Kidney (tissue), 14 donors: ENCODE measurements around the gene TTC19. TPM values are rescaled to one million over a fixed set of nuclear protein-coding genes. Genes with fewer than 3 reads are reported as not detected.

Experiments used
- DNase-seq, 5 donors: peaks; one replicate each; pipeline ENCODE4 v3.0.0-alpha.2; 2013 to 2020
- FAIRE-seq: peaks from 2 replicates; lab custom pipeline; 2012; peaks lifted over from hg19 to GRCh38; lab: Jason Lieb, UNC
- H3K27ac ChIP-seq, 2 donors: one replicate each; pipeline ENCODE4 v1.7.0; 2013; ENCODE audit warnings: low read depth in 2 of 2, low read length in 2 of 2, inconsistent platforms in 1 of 2
- H3K27me3 ChIP-seq: one replicate; pipeline ENCODE4 v1.7.1; 2013; ENCODE audit warnings: low read length, inconsistent platforms; ENCODE audit not compliant: control insufficient read depth, insufficient read depth
- H3K36me3 ChIP-seq, 3 donors: one replicate each; pipeline versions ENCODE4 v1.7.0 to v1.7.1; 2013; ENCODE audit warnings: low read length in 3 of 3, control low read depth in 1 of 3, inconsistent platforms in 1 of 3; ENCODE audit not compliant: insufficient read depth in 3 of 3, control insufficient read depth in 2 of 3
- H3K4me1 ChIP-seq, 3 donors: one replicate each; pipeline versions ENCODE4 v1.7.0 to v1.7.1; 2013; ENCODE audit warnings: low read length in 3 of 3, inconsistent platforms in 1 of 3, low read depth in 1 of 3; ENCODE audit not compliant: control insufficient read depth in 2 of 3, insufficient read depth in 2 of 3
- H3K4me3 ChIP-seq, 3 donors: one replicate each; pipeline versions ENCODE4 v1.7.0 to v1.8.1; 2013; ENCODE audit warnings: low read length in 3 of 3, control low read depth in 1 of 3, inconsistent platforms in 1 of 3
- H3K9ac ChIP-seq, 3 donors: one replicate each; pipeline versions ENCODE4 v1.7.0 to v1.7.1; 2013; ENCODE audit warnings: low read length in 3 of 3, control low read depth in 1 of 3, inconsistent platforms in 1 of 3
- H3K9me3 ChIP-seq, 3 donors: one replicate each; pipeline versions ENCODE4 v1.7.0 to v1.7.1; 2013; ENCODE audit warnings: low read length in 3 of 3, control low read depth in 1 of 3, inconsistent platforms in 1 of 3; ENCODE audit not compliant: control insufficient read depth in 2 of 3, insufficient read depth in 1 of 3
- CTCF ChIP-seq: IDR thresholded peaks from 3 replicates; pipeline ENCODE4 v1.5.1; 2012; ENCODE audit warnings: mild to moderate bottlenecking, moderate library complexity, borderline replicate concordance; ENCODE audit not compliant: insufficient read depth; ENCODE audit errors: extremely low read depth
- intact Hi-C: fragments of 100-400 bp; cut with DNase I; formaldehyde crosslinking; loops from one replicate; pipeline ENCODE4 v1.11.1; 2022
- polyA plus RNA-seq: library from polyadenylated mRNA; stranded (reverse); fragments of 350-450 nt; fragmentation: Illumina TruSeq; extraction: RNeasy Lipid Tissue Mini Kit (QIAGEN cat#74804); gene quantifications from one replicate; pipeline ENCODE4 v1.2.3, GENCODE V29; 2014; ENCODE audit warnings: low read depth, low replicate concordance; ENCODE audit not compliant: insufficient read depth
- total RNA-seq: library from RNA; stranded (reverse); fragmentation: NEBNext Ultra II Directional; extraction: Animal tissue kit (Norgen Biotek cat#: 25700); gene quantifications from one replicate; pipeline ENCODE4 v1.2.1, GENCODE V29; 2021
- donor health status: control.
- donor health status: control.
- donor health status: control.
- donor health status: control.
- donor health status: control.
- donor health status: DM: yes; HTN: yes; CAD: no.
- donor health status: Normal renal cell carcinoma (clear cell type).

TTC19 gene
- total and polyA plus RNA-seq, 2 donors from 2014 or later = 42.0 to 47.7 TPM

GRCh38 chr17:15966879-15967248 lies 32.8 kb upstream of the TTC19 start:
- Histone ChIP-seq H3K27ac (peak overlapping the region; percentile 51 to 70), H3K36me3 (no peaks in the 10 kb centered on the region), H3K9me3 (no peaks in the 10 kb centered on the region), H3K4me1 (peaks cover 3 to 10% (median 9%) of the 10 kb centered on the region in 3 donors), H3K27me3 (no peaks in the 10 kb centered on the region), H3K9ac (no peak overlapping the region), H3K4me3 (no peak overlapping the region)
- TF ChIP-seq CTCF = no peak
- FAIRE-seq = no peak
- DNase-seq = peak in 4 of 5 donors; percentile 27 to 71 (median 40)
- intact Hi-C loops = no loop called here

GRCh38 chr17:15967706-15968399 lies 31.8 kb upstream of the TTC19 start:
- H3K4me3 ChIP-seq = no peak overlapping the region
- H3K36me3 ChIP-seq = no peaks in the 10 kb centered on the region
- intact Hi-C loops = no loop called here
- no peaks in the 10 kb centered on the region for H3K27me3 ChIP-seq
- H3K4me1 ChIP-seq = peaks cover 3 to 10% (median 9%) of the 10 kb centered on the region in 3 donors
- TF ChIP-seq CTCF = no peak
- no peaks in the 10 kb centered on the region for H3K9me3 ChIP-seq
- no peak overlapping the region for H3K27ac ChIP-seq
- DNase-seq (no peak), FAIRE-seq (no peak)
- H3K9ac ChIP-seq = no peak overlapping the region

GRCh38 chr17:15969463-15969862 lies 30.2 kb upstream of the TTC19 start:
- intact Hi-C loops = no loop called here
- no peak overlapping the region for H3K27ac ChIP-seq
- no peak for DNase-seq
- H3K9ac ChIP-seq = no peak overlapping the region
- H3K4me3 ChIP-seq = no peak overlapping the region
- H3K4me1 ChIP-seq = peaks cover 3 to 10% (median 9%) of the 10 kb centered on the region in 3 donors
- TF ChIP-seq CTCF = no peak
- H3K9me3 ChIP-seq = no peaks in the 10 kb centered on the region
- no peak for FAIRE-seq
- no peaks in the 10 kb centered on the region for H3K36me3 ChIP-seq
- no peaks in the 10 kb centered on the region for H3K27me3 ChIP-seq
